Measurements from ENCODE around the gene OTOF. TPM values are rescaled to one million over a fixed set of nuclear protein-coding genes. Genes with fewer than 3 reads are reported as not detected.

The OTOF gene
- total and polyA plus RNA-seq, 5 donors: 0.15 to 0.25 (median 0.25) TPM; not detected in 2

- Histone ChIP-seq H3K4me1 (ENCODE audit: control insufficient read depth, insufficient read depth, low read length) (no peaks in the 10 kb centered on the region), H3K9me3 (ENCODE audit: control insufficient read depth, low read length) (no peaks in the 10 kb centered on the region), H3K4me3 (ENCODE audit: low read length) (no peak overlapping the region), H3K27me3 (ENCODE audit: control insufficient read depth, insufficient read depth) (no peaks in the 10 kb centered on the region), H3K27ac (ENCODE audit: low read length) (no peak overlapping the region)
- intact Hi-C loops (cut with DNase I): no loop called here
- DNase-seq: peak in 1 of 3 donors; percentile 35
- no peak for ATAC-seq
- WGBS: 89% methylated on average over 9 of the region's 9 CpGs
Observed at GRCh38 chr2:26448651-26449050, 29.3 kb downstream of the OTOF start.

GRCh38 chr2:26444236-26444635 lies 33.7 kb downstream of the OTOF start:
- H3K9me3 ChIP-seq (ENCODE audit: control insufficient read depth, low read length): no peaks in the 10 kb centered on the region
- no peak for DNase-seq
- H3K4me1 ChIP-seq (ENCODE audit: control insufficient read depth, insufficient read depth, low read length): no peaks in the 10 kb centered on the region
- H3K27ac ChIP-seq (ENCODE audit: low read length): no peak overlapping the region
- 61% methylated on average over 7 of the region's 7 CpGs for WGBS
- H3K4me3 ChIP-seq (ENCODE audit: low read length): no peak overlapping the region
- intact Hi-C loops (cut with DNase I): no loop called here
- no peaks in the 10 kb centered on the region for H3K27me3 ChIP-seq (ENCODE audit: control insufficient read depth, insufficient read depth)
- peak; percentile 40 to 51 for ATAC-seq

GRCh38 chr2:26442707-26443106 lies 35.2 kb downstream of the OTOF start:
- WGBS: 60% methylated on average over 3 of the region's 3 CpGs
- no peaks in the 10 kb centered on the region for H3K4me1 ChIP-seq (ENCODE audit: control insufficient read depth, insufficient read depth, low read length)
- intact Hi-C loops (cut with DNase I): no loop called here
- H3K4me3 ChIP-seq (ENCODE audit: low read length): no peak overlapping the region
- H3K27me3 ChIP-seq (ENCODE audit: control insufficient read depth, insufficient read depth): no peaks in the 10 kb centered on the region
- H3K27ac ChIP-seq (ENCODE audit: low read length): no peak overlapping the region
- DNase-seq (no peak), ATAC-seq (no peak)
- no peaks in the 10 kb centered on the region for H3K9me3 ChIP-seq (ENCODE audit: control insufficient read depth, low read length)

GRCh38 chr2:26442301-26442700 lies 35.6 kb downstream of the OTOF start:
- intact Hi-C loops (cut with DNase I): no loop called here
- WGBS: 90% methylated on average over 2 of the region's 2 CpGs
- H3K4me1 ChIP-seq (ENCODE audit: control insufficient read depth, insufficient read depth, low read length): no peaks in the 10 kb centered on the region
- no peaks in the 10 kb centered on the region for H3K9me3 ChIP-seq (ENCODE audit: control insufficient read depth, low read length)
- H3K4me3 ChIP-seq (ENCODE audit: low read length): no peak overlapping the region
- no peak for ATAC-seq
- H3K27me3 ChIP-seq (ENCODE audit: control insufficient read depth, insufficient read depth): no peaks in the 10 kb centered on the region
- peak in 1 of 3 donors; percentile 3 for DNase-seq
- H3K27ac ChIP-seq (ENCODE audit: low read length): no peak overlapping the region

- ATAC-seq (no peak), DNase-seq (no peak)
- 67% methylated on average over 5 of the region's 5 CpGs for WGBS
- Histone ChIP-seq H3K4me3 (ENCODE audit: low read length) (no peak overlapping the region), H3K4me1 (ENCODE audit: control insufficient read depth, insufficient read depth, low read length) (no peaks in the 10 kb centered on the region), H3K9me3 (ENCODE audit: control insufficient read depth, low read length) (no peaks in the 10 kb centered on the region), H3K27me3 (ENCODE audit: control insufficient read depth, insufficient read depth) (no peaks in the 10 kb centered on the region), H3K27ac (ENCODE audit: low read length) (no peak overlapping the region)
- intact Hi-C loops (cut with DNase I): no loop called here
Observed at GRCh38 chr2:26438926-26439325, 39.0 kb downstream of the OTOF start.

GRCh38 chr2:26438526-26438925 lies 39.4 kb downstream of the OTOF start:
- H3K27me3 ChIP-seq (ENCODE audit: control insufficient read depth, insufficient read depth): no peaks in the 10 kb centered on the region
- no peaks in the 10 kb centered on the region for H3K9me3 ChIP-seq (ENCODE audit: control insufficient read depth, low read length)
- no peak overlapping the region for H3K4me3 ChIP-seq (ENCODE audit: low read length)
- no peak overlapping the region for H3K27ac ChIP-seq (ENCODE audit: low read length)
- WGBS: 47% methylated on average over 8 of the region's 8 CpGs
- H3K4me1 ChIP-seq (ENCODE audit: control insufficient read depth, insufficient read depth, low read length): no peaks in the 10 kb centered on the region
- DNase-seq: peak in 1 of 3 donors; percentile 2
- ATAC-seq: peak in 1 of 2 donors; percentile 49
- intact Hi-C loops (cut with DNase I): no loop called here

GRCh38 chr2:26435106-26435505 lies 42.8 kb downstream of the OTOF start:
- no peaks in the 10 kb centered on the region for H3K27me3 ChIP-seq (ENCODE audit: control insufficient read depth, insufficient read depth)
- no peak overlapping the region for H3K4me3 ChIP-seq (ENCODE audit: low read length)
- DNase-seq: no peak
- ATAC-seq: no peak
- no peaks in the 10 kb centered on the region for H3K9me3 ChIP-seq (ENCODE audit: control insufficient read depth, low read length)
- WGBS: 89% methylated on average over 2 of the region's 2 CpGs
- no peaks in the 10 kb centered on the region for H3K4me1 ChIP-seq (ENCODE audit: control insufficient read depth, insufficient read depth, low read length)
- H3K27ac ChIP-seq (ENCODE audit: low read length): no peak overlapping the region
- intact Hi-C loops (cut with DNase I): no loop called here

GRCh38 chr2:26432859-26433258 lies 45.1 kb downstream of the OTOF start:
- H3K4me1 ChIP-seq (ENCODE audit: control insufficient read depth, insufficient read depth, low read length): no peaks in the 10 kb centered on the region
- H3K9me3 ChIP-seq (ENCODE audit: control insufficient read depth, low read length): no peaks in the 10 kb centered on the region
- 29% methylated on average over 2 of the region's 2 CpGs for WGBS
- H3K4me3 ChIP-seq (ENCODE audit: low read length): no peak overlapping the region
- H3K27ac ChIP-seq (ENCODE audit: low read length): no peak overlapping the region
- intact Hi-C loops (cut with DNase I): no loop called here
- H3K27me3 ChIP-seq (ENCODE audit: control insufficient read depth, insufficient read depth): no peaks in the 10 kb centered on the region
- ATAC-seq: no peak
- DNase-seq: no peak

- Histone ChIP-seq H3K4me1 (ENCODE audit: control insufficient read depth, insufficient read depth, low read length) (no peaks in the 10 kb centered on the region), H3K27ac (ENCODE audit: low read length) (no peak overlapping the region), H3K9me3 (ENCODE audit: control insufficient read depth, low read length) (no peaks in the 10 kb centered on the region), H3K27me3 (ENCODE audit: control insufficient read depth, insufficient read depth) (no peaks in the 10 kb centered on the region), H3K4me3 (ENCODE audit: low read length) (no peak overlapping the region)
- no peak for ATAC-seq
- intact Hi-C loops (cut with DNase I): no loop called here
- no peak for DNase-seq
Observed at GRCh38 chr2:26432363-26432762, 45.6 kb downstream of the OTOF start.

- intact Hi-C loops (cut with DNase I): no loop called here
- 90% methylated on average over 7 of the region's 7 CpGs for WGBS
- no peak for ATAC-seq
- H3K4me1 ChIP-seq (ENCODE audit: control insufficient read depth, insufficient read depth, low read length): no peaks in the 10 kb centered on the region
- no peak overlapping the region for H3K27ac ChIP-seq (ENCODE audit: low read length)
- H3K27me3 ChIP-seq (ENCODE audit: control insufficient read depth, insufficient read depth): no peaks in the 10 kb centered on the region
- no peaks in the 10 kb centered on the region for H3K9me3 ChIP-seq (ENCODE audit: control insufficient read depth, low read length)
- H3K4me3 ChIP-seq (ENCODE audit: low read length): no peak overlapping the region
- DNase-seq: no peak
Observed at GRCh38 chr2:26430826-26431225, 47.1 kb downstream of the OTOF start.

GRCh38 chr2:26429779-26430578 lies 47.9 kb downstream of the OTOF start:
- Histone ChIP-seq H3K27ac (ENCODE audit: low read length) (no peak overlapping the region), H3K9me3 (ENCODE audit: control insufficient read depth, low read length) (no peaks in the 10 kb centered on the region), H3K27me3 (ENCODE audit: control insufficient read depth, insufficient read depth) (no peaks in the 10 kb centered on the region), H3K4me1 (ENCODE audit: control insufficient read depth, insufficient read depth, low read length) (no peaks in the 10 kb centered on the region), H3K4me3 (ENCODE audit: low read length) (no peak overlapping the region)
- intact Hi-C loops (cut with DNase I): no loop called here
- ATAC-seq: peak; percentile 39 to 43
- peak in 1 of 3 donors; percentile 51 for DNase-seq
- 59% methylated on average over 8 of the region's 8 CpGs for whole genome bisulfite sequencing

GRCh38 chr2:26428846-26429245 lies 49.1 kb downstream of the OTOF start:
- DNase-seq (no peak), ATAC-seq (no peak)
- Histone ChIP-seq H3K4me3 (ENCODE audit: low read length) (no peak overlapping the region), H3K9me3 (ENCODE audit: control insufficient read depth, low read length) (no peaks in the 10 kb centered on the region), H3K27me3 (ENCODE audit: control insufficient read depth, insufficient read depth) (no peaks in the 10 kb centered on the region), H3K27ac (ENCODE audit: low read length) (no peak overlapping the region), H3K4me1 (ENCODE audit: control insufficient read depth, insufficient read depth, low read length) (no peaks in the 10 kb centered on the region)
- 89% methylated on average over 2 of the region's 2 CpGs for WGBS
- intact Hi-C loops (cut with DNase I): no loop called here

Measured in right cardiac atrium (tissue), 5 donors.